HL-60/S4 treated with retinoic acid at 250 ng/mL for 4 days and 3 days (cell line): ENCODE data around the gene ETFA.

ENCODE experiments used
- in situ Hi-C: fragments of 300-500 bp; cut with MboI; formaldehyde crosslinking; loops from 2 replicates; pipeline ENCODE4 v1.7.0; 2022; ENCODE audit warnings: low sequenced_read_pairs

ETFA gene

DNA sequence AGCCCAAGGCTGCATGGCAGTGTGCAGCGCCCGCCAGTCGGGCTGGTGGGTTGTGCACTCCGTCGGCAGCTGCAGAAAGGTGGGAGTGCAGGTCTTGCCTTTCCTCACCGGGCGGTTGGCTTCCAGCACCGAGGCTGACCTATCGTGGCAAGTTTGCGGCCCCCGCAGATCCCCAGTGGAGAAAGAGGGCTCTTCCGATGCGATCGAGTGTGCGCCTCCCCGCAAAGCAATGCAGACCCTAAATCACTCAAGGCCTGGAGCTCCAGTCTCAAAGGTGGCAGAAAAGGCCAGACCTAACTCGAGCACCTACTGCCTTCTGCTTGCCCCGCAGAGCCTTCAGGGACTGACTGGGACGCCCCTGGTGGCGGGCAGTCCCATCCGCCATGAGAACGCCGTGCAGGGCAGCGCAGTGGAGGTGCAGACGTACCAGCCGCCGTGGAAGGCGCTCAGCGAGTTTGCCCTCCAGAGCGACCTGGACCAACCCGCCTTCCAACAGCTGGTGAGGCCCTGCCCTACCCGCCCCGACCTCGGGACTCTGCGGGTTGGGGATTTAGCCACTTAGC lies 29.6 kb upstream of the ETFA start:
- in situ Hi-C loops = no loop called here

- in situ Hi-C loops = no loop called here
Observed at GRCh38 chr15:76340198-76340802, 29.0 kb upstream of the ETFA start.

DNA sequence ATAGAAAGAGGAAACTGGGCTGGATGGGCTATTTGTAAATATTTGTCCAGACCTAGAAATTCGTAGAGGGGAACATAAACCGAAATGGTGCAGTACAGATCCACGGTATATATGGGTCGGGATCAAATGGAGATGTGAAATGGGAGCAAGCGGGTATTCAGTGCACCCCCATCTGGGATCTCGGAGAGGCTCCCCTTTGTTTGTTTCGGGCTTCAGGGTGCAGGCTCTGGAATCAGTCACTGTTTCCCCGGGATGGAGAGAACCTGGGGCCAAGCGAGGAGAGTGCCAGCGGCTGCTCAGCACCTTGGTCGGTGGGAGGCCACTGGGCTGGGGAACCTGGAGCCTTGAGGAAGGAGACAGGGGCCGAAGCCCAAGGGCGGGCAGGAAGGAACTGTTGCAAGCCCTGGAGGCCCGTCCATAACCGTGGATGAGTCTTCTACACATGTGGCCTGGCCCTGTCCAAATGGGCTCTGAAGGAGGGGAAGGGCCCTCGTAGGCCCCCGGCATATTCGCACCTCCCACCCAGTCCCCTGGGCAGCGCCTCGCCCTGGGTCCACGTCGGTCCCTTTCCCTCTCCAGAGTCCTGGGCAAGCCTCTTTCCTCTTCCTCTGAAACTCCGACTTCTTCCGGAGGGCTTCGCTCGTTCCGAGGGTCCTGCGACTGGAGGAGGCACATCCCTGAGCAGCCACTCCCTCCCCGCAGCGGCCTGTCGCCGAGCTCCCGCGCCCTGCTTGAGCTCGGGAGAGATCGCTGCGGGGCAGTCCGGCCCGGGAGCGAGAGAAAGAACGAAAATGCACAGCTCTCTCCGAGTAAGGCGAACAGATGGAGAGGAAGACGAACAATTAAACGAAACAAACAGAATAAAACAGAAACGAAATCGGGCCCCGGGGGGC lies 28.3 kb upstream of the ETFA start:
- in situ Hi-C loops = no loop called here

- in situ Hi-C loops = no loop called here
Observed at GRCh38 chr15:76338486-76339304, 27.4 kb upstream of the ETFA start.

GRCh38 chr15:76337696-76338485 lies 26.6 kb upstream of the ETFA start:
- in situ Hi-C loops = no loop called here

- in situ Hi-C loops = no loop called here
Observed at GRCh38 chr15:76337059-76337695, 25.9 kb upstream of the ETFA start.

DNA sequence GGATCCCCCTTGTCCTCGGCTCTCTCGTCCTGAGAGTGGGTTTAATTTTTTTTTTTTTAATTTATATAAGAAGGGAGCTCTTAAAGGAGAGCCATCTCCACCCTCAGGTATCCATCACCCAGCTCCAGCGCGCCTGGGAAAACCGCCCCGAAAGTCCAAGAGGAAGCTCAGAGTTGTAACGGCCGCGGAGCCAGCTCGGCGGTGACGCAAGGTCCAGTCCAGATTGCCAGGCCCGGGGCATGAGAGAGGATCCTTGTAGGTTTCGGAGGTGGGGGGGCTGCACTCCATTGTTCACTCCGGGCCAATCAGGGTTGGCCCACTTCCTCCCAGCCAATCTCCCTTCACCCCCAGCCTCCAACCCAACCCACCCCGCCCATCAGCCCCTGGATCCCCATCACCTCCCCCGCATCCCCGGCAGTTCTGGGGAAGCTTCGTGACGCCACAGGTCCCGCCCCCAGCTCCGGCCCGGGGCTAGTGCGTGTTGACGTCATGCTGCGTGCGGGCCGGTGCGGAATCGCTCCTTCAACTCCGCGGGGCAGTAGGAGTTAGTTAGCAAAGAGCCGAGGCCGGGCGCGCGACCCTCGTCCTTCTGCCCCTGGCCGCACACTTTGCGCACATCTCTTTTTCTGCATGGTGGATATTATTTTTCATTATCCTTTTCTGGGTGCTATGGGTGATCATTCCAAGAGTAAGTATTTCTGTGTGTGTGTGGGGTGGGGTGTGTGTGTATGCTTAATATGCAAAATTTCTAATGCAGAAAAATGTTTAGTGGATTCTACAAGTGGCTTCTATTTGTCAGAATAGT lies 25.2 kb upstream of the ETFA start, which contains the start of gene ISL2:
ISL2 (plus strand) TSS at position 520 of the 805 bp plus-strand sequence; CDS start at position 631, 111 bp downstream.
- in situ Hi-C loops = no loop called here

GRCh38 chr15:76335307-76336253 lies 24.3 kb upstream of the ETFA start:
- in situ Hi-C loops = no loop called here

DNA sequence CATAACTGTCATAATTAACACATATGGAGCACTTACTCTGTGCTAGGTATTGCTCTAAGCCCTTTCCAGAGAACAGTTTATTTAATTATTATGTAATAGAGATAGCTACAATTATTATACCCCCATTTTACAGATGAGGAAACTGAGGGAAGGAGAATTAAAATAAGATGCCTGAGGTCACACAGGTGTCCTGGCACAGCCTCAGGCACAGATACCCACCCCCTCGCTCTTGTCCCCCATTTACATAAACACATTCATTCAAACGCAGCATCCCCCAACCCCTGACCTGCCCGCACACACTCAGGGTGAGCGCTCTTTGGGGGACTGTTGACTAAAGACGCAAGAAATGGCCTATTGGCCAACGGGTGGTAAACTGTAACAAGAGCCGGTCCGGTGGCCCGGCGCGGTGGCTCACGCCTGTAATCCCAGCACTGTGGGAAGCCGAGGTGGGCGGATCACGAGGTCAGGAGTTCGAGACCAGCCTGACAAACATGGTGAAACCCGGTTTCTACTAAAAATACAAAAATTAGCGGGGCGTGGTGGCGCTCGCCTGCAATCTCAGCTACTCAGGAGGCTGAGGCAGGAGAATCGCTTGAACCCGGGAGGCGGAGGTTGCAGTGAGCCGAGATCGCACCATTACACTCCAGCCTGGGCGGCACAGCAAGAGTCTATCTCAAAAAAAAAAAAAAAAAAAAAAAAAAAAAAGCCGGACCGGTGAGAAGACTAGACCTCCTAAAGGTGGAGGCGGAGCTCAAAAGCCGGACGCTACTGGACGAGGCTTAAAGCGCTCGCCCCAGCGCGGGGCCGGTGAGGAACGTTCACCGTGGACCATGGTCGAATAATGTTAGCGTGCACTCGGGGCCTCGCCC lies 23.4 kb upstream of the ETFA start:
- in situ Hi-C loops = no loop called here

DNA sequence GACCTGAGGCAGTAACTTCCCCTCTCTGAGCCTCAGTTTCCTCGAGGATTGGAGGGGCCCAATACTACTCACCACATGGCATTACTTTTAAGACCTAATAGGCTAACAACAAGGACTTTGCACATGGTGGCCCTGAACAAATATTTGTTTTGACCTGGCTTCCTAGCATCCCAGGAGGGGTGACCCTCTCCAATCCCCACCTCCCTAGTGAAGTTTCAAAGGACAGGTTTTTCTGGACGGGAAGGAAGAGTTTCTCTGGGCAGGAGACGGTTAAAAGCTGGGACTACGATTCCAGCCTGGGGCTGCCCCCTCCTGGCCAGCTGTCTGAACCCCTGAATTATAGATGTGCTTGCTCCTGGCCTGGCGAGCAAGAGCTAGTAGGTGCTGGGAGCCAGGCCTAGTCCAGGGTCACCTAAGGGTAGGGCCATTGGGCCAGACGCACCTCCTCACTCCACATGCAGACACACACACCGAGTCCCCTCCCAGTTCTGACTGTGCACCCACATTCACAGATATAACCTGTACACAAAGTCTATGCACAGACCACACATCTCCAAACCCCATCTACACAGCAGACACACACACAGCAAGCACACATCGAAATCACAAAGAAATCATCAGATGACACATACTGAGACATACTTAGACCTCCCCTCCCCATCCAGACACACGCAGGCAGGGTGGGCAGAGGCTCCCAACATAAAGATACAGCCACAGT lies 22.6 kb upstream of the ETFA start:
- in situ Hi-C loops = no loop called here

- in situ Hi-C loops = no loop called here
Observed at GRCh38 chr15:76333309-76333708, 22.0 kb upstream of the ETFA start.

DNA sequence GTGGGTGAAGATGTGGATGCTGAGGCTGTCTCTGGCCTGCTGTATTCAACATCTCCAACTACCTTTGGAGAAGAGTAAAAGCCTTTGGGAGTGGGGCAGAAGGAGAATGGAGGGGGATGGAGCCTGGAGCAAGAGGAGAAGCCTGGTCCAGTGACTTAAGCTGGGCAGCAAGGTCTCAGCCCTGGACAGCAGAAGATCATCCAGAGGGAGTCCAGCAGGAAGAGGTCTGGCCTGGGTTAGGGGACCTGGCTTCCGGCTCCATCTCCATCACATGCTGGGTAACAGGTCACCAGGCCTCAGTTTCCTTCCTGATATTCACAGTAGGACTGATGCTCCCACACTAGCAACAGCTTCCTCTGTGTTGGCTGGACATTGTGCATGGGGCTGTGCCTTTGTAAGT lies 21.5 kb upstream of the ETFA start:
- in situ Hi-C loops = no loop called here

DNA sequence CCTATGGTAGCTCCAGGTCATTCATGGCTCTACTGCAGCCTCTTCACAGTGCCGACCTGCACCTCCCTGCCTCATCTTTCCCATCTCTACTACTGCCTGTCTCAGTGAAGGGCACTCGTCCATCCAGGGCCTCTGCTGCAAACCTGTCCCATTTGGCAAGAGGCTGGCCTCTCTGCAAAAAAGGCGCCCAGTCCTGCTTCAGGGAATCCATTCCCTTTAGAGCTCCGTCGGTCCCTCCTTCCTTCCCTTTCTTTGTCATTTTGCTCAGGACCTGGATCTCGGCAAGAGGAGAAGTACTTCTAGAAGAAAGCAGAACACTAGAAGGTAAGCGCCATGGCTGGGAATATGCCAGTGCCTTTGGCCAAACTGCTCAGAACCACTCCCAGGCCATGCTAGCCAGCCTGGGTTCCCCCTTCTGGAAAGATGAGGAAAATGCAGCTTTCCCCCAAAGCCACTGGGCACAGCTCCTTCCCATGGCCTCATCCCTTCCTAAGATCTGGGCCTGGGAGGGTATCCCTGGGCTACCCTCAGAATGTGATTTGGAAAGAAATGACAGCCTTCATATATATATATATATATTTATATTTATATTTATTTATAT lies 18.9 kb upstream of the ETFA start:
- in situ Hi-C loops = no loop called here

- in situ Hi-C loops = no loop called here
Observed at GRCh38 chr15:76328958-76329357, 17.7 kb upstream of the ETFA start.

- in situ Hi-C loops = no loop called here
Observed at GRCh38 chr15:76328106-76328696, 16.9 kb upstream of the ETFA start.
